ENCODE results near the gene OR9Q1.

DNA sequence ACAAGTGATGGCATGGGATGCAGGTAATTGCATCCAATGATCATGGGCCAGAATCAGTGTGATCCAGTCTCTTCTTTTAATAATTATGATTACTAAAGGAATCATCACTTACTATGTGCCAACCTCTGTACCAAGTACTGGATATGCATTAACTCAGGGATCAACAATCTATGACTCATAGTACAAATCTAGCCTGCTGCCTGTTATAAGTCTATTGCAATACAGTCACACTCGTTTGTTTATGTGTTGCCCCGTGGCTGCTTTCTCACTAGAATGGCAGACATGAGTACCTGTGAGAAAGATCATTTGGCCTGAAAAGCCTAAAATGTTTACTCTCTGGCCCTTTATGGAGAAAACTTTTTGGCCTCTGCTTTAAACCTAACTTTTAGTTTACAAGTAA is 52.1 kb downstream of the OR9Q1 start:
- TF ChIP-seq, protein P1, sequence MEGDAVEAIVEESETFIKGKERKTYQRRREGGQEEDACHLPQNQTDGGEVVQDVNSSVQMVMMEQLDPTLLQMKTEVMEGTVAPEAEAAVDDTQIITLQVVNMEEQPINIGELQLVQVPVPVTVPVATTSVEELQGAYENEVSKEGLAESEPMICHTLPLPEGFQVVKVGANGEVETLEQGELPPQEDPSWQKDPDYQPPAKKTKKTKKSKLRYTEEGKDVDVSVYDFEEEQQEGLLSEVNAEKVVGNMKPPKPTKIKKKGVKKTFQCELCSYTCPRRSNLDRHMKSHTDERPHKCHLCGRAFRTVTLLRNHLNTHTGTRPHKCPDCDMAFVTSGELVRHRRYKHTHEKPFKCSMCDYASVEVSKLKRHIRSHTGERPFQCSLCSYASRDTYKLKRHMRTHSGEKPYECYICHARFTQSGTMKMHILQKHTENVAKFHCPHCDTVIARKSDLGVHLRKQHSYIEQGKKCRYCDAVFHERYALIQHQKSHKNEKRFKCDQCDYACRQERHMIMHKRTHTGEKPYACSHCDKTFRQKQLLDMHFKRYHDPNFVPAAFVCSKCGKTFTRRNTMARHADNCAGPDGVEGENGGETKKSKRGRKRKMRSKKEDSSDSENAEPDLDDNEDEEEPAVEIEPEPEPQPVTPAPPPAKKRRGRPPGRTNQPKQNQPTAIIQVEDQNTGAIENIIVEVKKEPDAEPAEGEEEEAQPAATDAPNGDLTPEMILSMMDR (conservative IDR thresholded peaks at IDR 0.05; ENCODE audit: low read depth, low read length), result no peak
- no peak for TF ChIP-seq EZH2phosphoT487 (IDR thresholded peaks at IDR 0.05; ENCODE audit: borderline replicate concordance, low read length)
